Endometrial microvascular endothelial cells (primary cell): Measurements from ENCODE around the gene ARHGEF4. TPM values are rescaled to one million over a fixed set of nuclear protein-coding genes. Genes with fewer than 3 reads are reported as not detected.
"Not testable (repeated sequence)": the region's sequence is repeated elsewhere in the genome, so short reads cannot be mapped to it uniquely, and the experiment has no call there.

Experiments used
- in situ Hi-C: cut with HindIII; loops from 2 replicates; pipeline ENCODE4 v1.10.0; 2017; ENCODE audit warnings: low sequenced_read_pairs, low pct_unique_long_range_greater_than_20kb; ENCODE audit errors: inconsistent ontology term
- total RNA-seq: library from RNA; depleted of rRNA; stranded (reverse); fragments of >200 nt; gene quantifications from one replicate; pipeline ENCODE4 v1.2.3, GENCODE V29; 2015; ENCODE audit errors: inconsistent ontology term

The ARHGEF4 gene
- total RNA-seq, 1 donor from 2014 or later = not detected

- in situ Hi-C loops = not testable (repeated sequence)
These were observed 243.2 kb downstream of the ARHGEF4 start for GRCh38 chr2:131079931-131080330.

GRCh38 chr2:131081190-131081589 lies 244.5 kb downstream of the ARHGEF4 start:
- in situ Hi-C loops = no loop called here

GRCh38 chr2:131085646-131086045 lies 248.9 kb downstream of the ARHGEF4 start:
- in situ Hi-C loops = no loop called here

GRCh38 chr2:131092458-131093005 lies 255.8 kb downstream of the ARHGEF4 start:
- in situ Hi-C loops = no loop called here

GRCh38 chr2:131093006-131093695 lies 256.4 kb downstream of the ARHGEF4 start, which contains the start of gene FAM168B:
Gene FAM168B, minus strand, starts transcription at chr2:131093460. Its CDS starts 10,814 bp downstream, at chr2:131082646.
- in situ Hi-C loops = no loop called here

- in situ Hi-C loops = no loop called here
These were observed 257.2 kb downstream of the ARHGEF4 start for GRCh38 chr2:131093696-131094462.

- in situ Hi-C loops = no loop called here
These were observed 258.0 kb downstream of the ARHGEF4 start for GRCh38 chr2:131094463-131095281.

Other genes with a start within 250 kb of the ARHGEF4 start
- gene CFC1, start 237.3 kb upstream of the ARHGEF4 start, total RNA-seq = not detected
- not detected for gene POTEJ, start 225.5 kb upstream of the ARHGEF4 start, total RNA-seq
- gene GPR148, start 107.8 kb upstream of the ARHGEF4 start, total RNA-seq = not detected
- not detected for gene AMER3, start 81.4 kb upstream of the ARHGEF4 start, total RNA-seq